Cardiac muscle cell (in vitro differentiated cells and primary cell): Measurements from ENCODE around the gene LARGE1. TPM values are rescaled to one million over a fixed set of nuclear protein-coding genes. Genes with fewer than 3 reads are reported as not detected.

Experiments
- DNase-seq, 2 donors: peaks; one replicate each; pipeline versions ENCODE4 v3.0.0 to v3.0.0-alpha.2; 2010 to 2017; ENCODE audit warnings: low read depth in 1 of 2, low spot score in 1 of 2
- H3K27ac ChIP-seq: fragments of 200-600 bp; sonication (generic); 2 replicates; pipeline ENCODE4 v1.5.1; 2016
- H3K27me3 ChIP-seq: fragments of 200-600 bp; sonication (generic); 2 replicates; pipeline ENCODE4 v1.6.0; 2016; ENCODE audit warnings: control low read depth
- H3K36me3 ChIP-seq: fragments of 200-600 bp; sonication (generic); 2 replicates; pipeline ENCODE4 v1.5.1; 2016; ENCODE audit warnings: control low read depth
- H3K4me1 ChIP-seq: fragments of 200-600 bp; sonication (generic); 2 replicates; pipeline ENCODE4 v1.8.1; 2017; ENCODE audit warnings: low read depth, mild to moderate bottlenecking, mixed run types
- H3K4me3 ChIP-seq: fragments of 200-600 bp; sonication (generic); 2 replicates; pipeline ENCODE4 v1.5.1; 2016; ENCODE audit warnings: mild to moderate bottlenecking
- H3K9me3 ChIP-seq: fragments of 200-600 bp; sonication (generic); 2 replicates; pipeline ENCODE4 v1.5.1; 2017; ENCODE audit warnings: low read depth, mild to moderate bottlenecking, control low read depth
- polyA plus RNA-seq: library from polyadenylated mRNA; unstranded; fragments of >200 nt; fragmentation: Nextera tagmentation; extraction: Ambion mirVana; gene quantifications from 2 replicates; pipeline ENCODE4 v1.2.1, GENCODE V29; 2016
- total RNA-seq: library from RNA; depleted of rRNA; stranded (reverse); fragments of >200 nt; gene quantifications from 2 replicates; pipeline ENCODE4 v1.2.3, GENCODE V29; 2016
- TF ChIP-seq, protein P1 (sequence below): IDR thresholded peaks from 2 replicates; pipeline ENCODE4 v1.5.1; 2012; ENCODE audit warnings: low read depth, mild to moderate bottlenecking, low read length

LARGE1 gene
- total and polyA plus RNA-seq, 2 experiments from 2014 or later, result 18.4 to 34.3 TPM

DNA sequence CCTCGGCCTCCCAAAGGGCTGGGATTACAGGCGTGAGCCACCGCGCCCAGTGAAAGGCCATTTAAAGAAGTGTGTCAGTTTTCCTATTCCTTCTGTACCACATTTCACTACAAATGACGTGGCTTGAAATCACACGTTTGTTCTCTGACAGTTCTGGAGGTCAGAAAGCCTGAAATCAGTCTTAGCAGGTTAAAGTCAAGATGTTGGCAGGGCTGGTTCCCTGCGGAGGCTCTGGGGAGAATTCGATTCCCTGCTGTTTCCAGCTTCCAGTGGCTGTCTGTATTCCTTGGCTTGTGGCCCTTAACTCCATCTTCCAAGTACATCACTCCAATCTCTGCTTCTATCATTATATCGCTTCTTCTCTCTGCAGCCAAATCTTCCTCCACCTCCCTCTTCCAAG lies 383.2 kb downstream of the LARGE1 start:
- TF ChIP-seq, protein P1, sequence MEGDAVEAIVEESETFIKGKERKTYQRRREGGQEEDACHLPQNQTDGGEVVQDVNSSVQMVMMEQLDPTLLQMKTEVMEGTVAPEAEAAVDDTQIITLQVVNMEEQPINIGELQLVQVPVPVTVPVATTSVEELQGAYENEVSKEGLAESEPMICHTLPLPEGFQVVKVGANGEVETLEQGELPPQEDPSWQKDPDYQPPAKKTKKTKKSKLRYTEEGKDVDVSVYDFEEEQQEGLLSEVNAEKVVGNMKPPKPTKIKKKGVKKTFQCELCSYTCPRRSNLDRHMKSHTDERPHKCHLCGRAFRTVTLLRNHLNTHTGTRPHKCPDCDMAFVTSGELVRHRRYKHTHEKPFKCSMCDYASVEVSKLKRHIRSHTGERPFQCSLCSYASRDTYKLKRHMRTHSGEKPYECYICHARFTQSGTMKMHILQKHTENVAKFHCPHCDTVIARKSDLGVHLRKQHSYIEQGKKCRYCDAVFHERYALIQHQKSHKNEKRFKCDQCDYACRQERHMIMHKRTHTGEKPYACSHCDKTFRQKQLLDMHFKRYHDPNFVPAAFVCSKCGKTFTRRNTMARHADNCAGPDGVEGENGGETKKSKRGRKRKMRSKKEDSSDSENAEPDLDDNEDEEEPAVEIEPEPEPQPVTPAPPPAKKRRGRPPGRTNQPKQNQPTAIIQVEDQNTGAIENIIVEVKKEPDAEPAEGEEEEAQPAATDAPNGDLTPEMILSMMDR, result no peak
- Histone ChIP-seq H3K4me1 (no peaks in the 10 kb centered on the region), H3K4me3 (no peak overlapping the region), H3K9me3 (no peaks in the 10 kb centered on the region), H3K27me3 (no peaks in the 10 kb centered on the region), H3K36me3 (no peaks in the 10 kb centered on the region), H3K27ac (no peak overlapping the region)
- DNase-seq, result no peak

DNA sequence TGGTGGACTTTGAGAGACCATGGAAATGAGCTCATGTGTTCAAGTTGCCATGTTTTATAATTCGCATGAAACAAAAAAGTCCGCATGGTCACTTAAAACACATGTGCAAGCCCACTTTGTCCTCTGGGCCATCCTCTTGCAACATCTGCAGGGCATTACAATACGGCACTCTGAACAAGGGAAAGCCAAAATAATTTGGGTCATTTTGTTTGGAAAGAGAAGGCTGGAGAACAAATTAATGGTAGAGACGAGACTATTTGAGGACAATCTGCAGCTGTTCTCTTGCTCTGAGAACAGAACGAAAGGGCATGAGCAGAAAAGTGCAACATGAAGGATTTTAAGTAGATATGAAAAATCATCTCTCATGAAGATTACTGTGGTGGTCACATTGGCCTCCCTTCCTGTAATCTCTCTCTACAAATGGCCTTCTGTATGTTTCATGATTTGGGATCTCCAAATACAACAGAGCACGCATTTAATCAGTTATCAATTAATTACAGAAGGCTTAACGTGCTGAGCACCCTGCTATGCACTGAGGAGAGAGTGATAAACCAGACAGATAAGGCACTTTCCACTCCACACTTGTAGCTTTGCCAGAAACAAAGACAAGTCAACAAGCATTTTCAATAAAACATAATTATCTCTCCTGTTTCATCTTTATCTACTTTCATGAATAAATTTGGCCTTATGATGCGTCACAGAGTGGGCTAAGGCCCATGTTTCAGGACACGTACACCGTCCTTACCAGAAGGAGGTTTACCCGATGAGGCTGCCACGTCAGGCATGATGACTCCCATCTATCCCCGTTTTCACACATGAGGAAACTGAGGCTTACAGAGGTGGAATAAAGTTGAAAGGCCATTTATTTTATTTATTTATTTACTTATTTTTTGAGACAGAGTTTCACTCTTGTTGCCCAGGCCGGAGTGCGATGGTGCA lies 384.1 kb downstream of the LARGE1 start:
- DNase-seq, result no peak
- Histone ChIP-seq H3K36me3 (no peaks in the 10 kb centered on the region), H3K4me3 (no peak overlapping the region), H3K27me3 (no peaks in the 10 kb centered on the region), H3K4me1 (no peaks in the 10 kb centered on the region), H3K27ac (no peak overlapping the region), H3K9me3 (no peaks in the 10 kb centered on the region)
- TF ChIP-seq, protein P1, result no peak

DNA sequence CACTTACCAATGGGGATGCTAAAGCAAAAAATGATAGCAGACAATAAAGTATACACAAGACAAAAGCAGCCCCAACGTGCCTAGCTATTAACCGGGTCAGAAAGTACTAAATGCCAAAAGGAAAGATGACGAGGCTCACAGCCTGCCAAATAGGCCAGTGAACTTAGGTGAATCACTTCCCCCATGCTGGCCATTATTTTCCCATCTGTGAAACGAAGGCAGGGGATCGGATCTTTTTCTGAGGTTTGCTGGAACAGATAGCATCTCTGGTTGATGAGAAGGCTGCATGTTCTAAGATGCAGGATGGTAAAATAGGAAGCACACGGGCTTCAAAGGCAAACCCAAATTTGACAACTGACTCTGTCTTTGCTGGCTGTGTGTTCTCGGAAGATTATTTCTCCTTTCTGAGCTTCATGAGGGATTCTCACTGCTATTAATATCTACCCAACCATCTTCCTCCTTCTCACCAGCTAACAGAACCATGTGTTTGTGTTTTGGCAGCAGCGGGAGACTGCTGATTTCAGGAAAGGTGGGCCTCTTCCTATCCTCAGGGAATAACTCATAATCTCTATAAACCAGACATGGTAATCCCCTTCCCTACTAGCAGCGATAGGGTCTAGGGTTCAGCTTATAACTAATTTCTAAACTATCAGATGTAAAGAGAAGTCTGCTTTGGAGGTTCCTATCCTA lies 390.7 kb downstream of the LARGE1 start:
- no peak overlapping the region for H3K4me3 ChIP-seq
- peak in 1 of 2 donors; percentile 13 for DNase-seq
- no peak overlapping the region for H3K27ac ChIP-seq
- no peaks in the 10 kb centered on the region for H3K36me3 ChIP-seq
- H3K4me1 ChIP-seq, result no peaks in the 10 kb centered on the region
- no peaks in the 10 kb centered on the region for H3K27me3 ChIP-seq
- H3K9me3 ChIP-seq, result no peaks in the 10 kb centered on the region
- TF ChIP-seq, protein P1, result no peak

DNA sequence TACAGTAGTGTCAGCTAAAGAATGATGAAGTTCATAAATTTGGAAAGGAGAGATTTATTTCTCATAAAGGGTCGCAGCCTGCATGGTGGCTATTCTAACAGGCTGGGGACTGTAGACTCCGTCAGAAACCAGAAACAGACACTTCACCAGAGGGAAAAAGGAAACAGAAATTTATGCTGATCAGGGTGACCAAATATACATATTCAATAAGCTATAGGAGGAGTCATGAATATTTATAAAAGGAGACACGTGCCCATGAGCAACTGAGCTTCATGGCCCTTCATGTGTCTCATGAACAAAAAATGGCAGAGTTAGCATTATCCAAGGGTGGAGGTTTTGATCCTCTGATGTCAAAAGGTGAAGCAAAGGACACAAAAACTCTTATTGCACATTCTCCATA lies 392.1 kb downstream of the LARGE1 start:
- Histone ChIP-seq H3K27me3 (no peaks in the 10 kb centered on the region), H3K9me3 (no peaks in the 10 kb centered on the region), H3K4me1 (no peaks in the 10 kb centered on the region), H3K36me3 (no peaks in the 10 kb centered on the region), H3K4me3 (no peak overlapping the region), H3K27ac (no peak overlapping the region)
- no peak for DNase-seq
- TF ChIP-seq, protein P1, result no peak

DNA sequence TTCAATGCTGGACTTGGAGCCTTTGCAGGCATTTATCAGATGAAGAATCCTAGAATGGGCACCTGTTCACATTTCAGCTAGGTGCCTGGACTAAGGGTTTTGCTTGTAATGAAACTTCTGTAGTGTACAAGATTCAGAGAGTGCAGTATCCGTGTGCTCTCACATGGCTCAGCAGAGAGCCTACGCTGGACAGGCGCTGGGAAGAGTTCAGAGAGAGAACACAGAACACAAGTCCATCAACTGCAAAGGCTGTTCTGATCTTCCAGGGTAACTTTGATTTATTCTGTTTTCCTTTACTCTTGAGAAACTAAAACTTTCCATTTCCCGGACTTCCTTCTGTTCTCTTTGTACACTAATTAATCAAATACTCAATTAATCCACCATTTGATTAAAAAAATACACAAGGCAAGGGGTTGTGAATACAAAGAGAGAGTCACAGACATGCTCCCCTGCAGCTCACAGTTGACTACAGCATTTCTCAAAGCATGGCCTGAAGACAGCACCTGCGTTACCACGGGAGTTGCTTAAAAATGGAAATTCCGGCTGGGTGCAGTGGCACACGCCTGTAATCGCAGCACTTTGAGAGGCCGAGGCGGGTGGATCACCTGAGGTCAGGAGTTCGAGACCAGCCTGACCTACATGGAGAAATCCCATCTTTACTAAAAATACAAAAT lies 393.7 kb downstream of the LARGE1 start:
- no peaks in the 10 kb centered on the region for H3K9me3 ChIP-seq
- TF ChIP-seq, protein P1, result no peak

More for the DNA sequence above, 393.7 kb downstream of the LARGE1 start:
- Histone ChIP-seq H3K27me3 (no peaks in the 10 kb centered on the region), H3K4me3 (no peak overlapping the region), H3K36me3 (no peaks in the 10 kb centered on the region), H3K4me1 (no peaks in the 10 kb centered on the region), H3K27ac (no peak overlapping the region)
- DNase-seq, result no peak
